Hepatocyte (in vitro differentiated cells): ENCODE data around the gene ERGIC2. TPM values are rescaled to one million over a fixed set of nuclear protein-coding genes. Genes with fewer than 3 reads are reported as not detected.
A peak's percentile ranks its signal among the peaks of the same experiment; 100 is the strongest.

Experiments
- DNase-seq: peaks from one replicate; pipeline ENCODE4 v3.0.0-alpha.2; 2016; ENCODE audit warnings: low spot score
- H2AFZ ChIP-seq: fragments of 200-600 bp; sonication (generic); 2 replicates; pipeline ENCODE4 v1.6.0; 2016; ENCODE audit warnings: antibody characterized with exemption, mild to moderate bottlenecking
- H3K27ac ChIP-seq: fragments of 200-600 bp; sonication (generic); 2 replicates; pipeline ENCODE4 v1.5.1; 2016; ENCODE audit warnings: mild to moderate bottlenecking
- H3K27me3 ChIP-seq: fragments of 200-600 bp; sonication (generic); 2 replicates; pipeline ENCODE4 v1.6.1; 2016
- H3K36me3 ChIP-seq: fragments of 200-600 bp; sonication (generic); replicated peaks from 2 replicates; pipeline ENCODE4 v1.5.1; 2016; ENCODE audit warnings: low read depth; ENCODE audit not compliant: insufficient read depth
- H3K4me1 ChIP-seq: fragments of 200-600 bp; sonication (generic); 2 replicates; pipeline ENCODE4 v1.5.1; 2016; ENCODE audit warnings: mild to moderate bottlenecking, moderate library complexity; ENCODE audit not compliant: insufficient read depth
- H3K4me2 ChIP-seq: fragments of 200-600 bp; sonication (generic); 2 replicates; pipeline ENCODE4 v1.6.0; 2016
- H3K4me3 ChIP-seq: fragments of 200-600 bp; sonication (generic); 2 replicates; pipeline ENCODE4 v1.5.1; 2016; ENCODE audit warnings: mild to moderate bottlenecking
- H3K79me2 ChIP-seq: fragments of 200-600 bp; sonication (generic); 2 replicates; pipeline ENCODE4 v1.6.0; 2017; ENCODE audit warnings: mild to moderate bottlenecking
- H3K9me2 ChIP-seq: fragments of 200-600 bp; sonication (generic); replicated peaks from 2 replicates; pipeline ENCODE4 v1.6.0; 2017; ENCODE audit warnings: mild to moderate bottlenecking; ENCODE audit not compliant: insufficient read depth
- H3K9me3 ChIP-seq: fragments of 200-600 bp; sonication (generic); 2 replicates; pipeline ENCODE4 v1.5.1; 2016; ENCODE audit warnings: low read depth, mild to moderate bottlenecking
- H4K20me1 ChIP-seq: fragments of 200-600 bp; sonication (generic); 2 replicates; pipeline ENCODE4 v1.6.0; 2016; ENCODE audit warnings: mild to moderate bottlenecking; ENCODE audit not compliant: insufficient read depth, poor library complexity, severe bottlenecking
- EZH2 ChIP-seq: fragments of 200-600 bp; sonication (generic); IDR thresholded peaks from 2 replicates; pipeline ENCODE4 v1.6.1; 2016; ENCODE audit warnings: antibody characterized with exemption, mild to moderate bottlenecking, borderline replicate concordance
- EZH2phosphoT487 ChIP-seq: fragments of 200-600 bp; sonication (generic); IDR thresholded peaks from one replicate; pipeline ENCODE4 v1.6.1; 2018; ENCODE audit warnings: antibody characterized with exemption, mild to moderate bottlenecking, low read depth, moderate library complexity; ENCODE audit not compliant: unreplicated experiment, severe bottlenecking
- WGBS: methylation state at CpG from one replicate; pipeline ENCODE4 v1.1.6; 2016; ENCODE audit warnings: low lambda C conversion rate; ENCODE audit errors: missing lambda C conversion rate; 5-methylcytosine and 5-hydroxymethylcytosine counted together
- polyA plus RNA-seq: library from polyadenylated mRNA; unstranded; fragments of >200 nt; fragmentation: Nextera tagmentation; extraction: Ambion mirVana; gene quantifications from 2 replicates; pipeline ENCODE4 v1.2.1, GENCODE V29; 2016
- total RNA-seq: library from RNA; depleted of rRNA; stranded (reverse); fragments of >200 nt; gene quantifications from 2 replicates; pipeline ENCODE4 v1.2.3, GENCODE V29; 2014
- TF ChIP-seq, protein P1 (sequence below): fragments of 200-600 bp; sonication (generic); IDR thresholded peaks from 2 replicates; pipeline ENCODE4 v1.5.1; 2016; ENCODE audit warnings: antibody characterized with exemption, mild to moderate bottlenecking; ENCODE audit not compliant: poor library complexity

Gene ERGIC2
- total and polyA plus RNA-seq, 2 experiments from 2014 or later: 68.7 to 122 TPM

DNA sequence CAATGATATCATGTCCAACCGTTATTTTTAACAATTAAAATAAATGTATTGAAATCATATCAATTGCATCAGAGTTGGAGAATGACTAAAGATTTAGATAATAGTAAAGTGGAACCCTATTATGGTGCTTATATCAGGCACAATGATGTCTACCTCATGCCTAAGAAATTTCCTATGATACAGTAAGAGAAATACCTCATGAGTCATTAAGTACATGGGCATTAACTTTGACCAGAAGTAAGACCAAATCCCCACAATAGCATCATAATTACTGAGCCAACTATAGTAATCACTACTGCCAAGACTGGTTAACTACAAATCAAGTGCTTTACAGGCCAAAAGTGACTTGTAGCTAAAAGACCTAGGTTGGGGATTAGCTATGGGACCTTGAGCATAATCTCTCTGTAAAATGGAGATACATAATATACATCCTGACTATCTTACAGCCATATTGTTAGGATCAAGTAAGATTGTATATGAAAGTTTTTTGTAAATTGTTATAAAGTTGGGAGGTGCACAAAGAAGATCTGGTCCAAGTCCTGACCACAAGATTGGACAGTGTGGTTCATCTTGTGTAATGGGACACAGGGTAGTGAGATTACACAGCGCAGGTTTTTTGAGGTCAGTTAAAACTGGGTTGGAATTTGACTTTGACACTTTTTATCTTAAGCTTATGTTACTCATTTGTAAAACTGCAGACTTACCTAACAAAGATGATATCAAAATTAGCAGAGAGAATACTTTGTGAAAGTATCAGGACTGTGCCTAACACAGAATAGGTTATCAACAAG is 60.5 kb downstream of the ERGIC2 start:
- TF ChIP-seq EZH2 (no peak), EZH2phosphoT487 (no peak)
- TF ChIP-seq, protein P1, sequence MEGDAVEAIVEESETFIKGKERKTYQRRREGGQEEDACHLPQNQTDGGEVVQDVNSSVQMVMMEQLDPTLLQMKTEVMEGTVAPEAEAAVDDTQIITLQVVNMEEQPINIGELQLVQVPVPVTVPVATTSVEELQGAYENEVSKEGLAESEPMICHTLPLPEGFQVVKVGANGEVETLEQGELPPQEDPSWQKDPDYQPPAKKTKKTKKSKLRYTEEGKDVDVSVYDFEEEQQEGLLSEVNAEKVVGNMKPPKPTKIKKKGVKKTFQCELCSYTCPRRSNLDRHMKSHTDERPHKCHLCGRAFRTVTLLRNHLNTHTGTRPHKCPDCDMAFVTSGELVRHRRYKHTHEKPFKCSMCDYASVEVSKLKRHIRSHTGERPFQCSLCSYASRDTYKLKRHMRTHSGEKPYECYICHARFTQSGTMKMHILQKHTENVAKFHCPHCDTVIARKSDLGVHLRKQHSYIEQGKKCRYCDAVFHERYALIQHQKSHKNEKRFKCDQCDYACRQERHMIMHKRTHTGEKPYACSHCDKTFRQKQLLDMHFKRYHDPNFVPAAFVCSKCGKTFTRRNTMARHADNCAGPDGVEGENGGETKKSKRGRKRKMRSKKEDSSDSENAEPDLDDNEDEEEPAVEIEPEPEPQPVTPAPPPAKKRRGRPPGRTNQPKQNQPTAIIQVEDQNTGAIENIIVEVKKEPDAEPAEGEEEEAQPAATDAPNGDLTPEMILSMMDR: no peak
- H3K9me3 ChIP-seq: no peaks in the 10 kb centered on the region
- DNase-seq: no peak
- H3K27me3 ChIP-seq: no peaks in the 10 kb centered on the region
- H3K36me3 ChIP-seq: no peaks in the 10 kb centered on the region
- WGBS: 92% methylated on average over 2 of the region's 2 CpGs
- no peak overlapping the region for H3K4me2 ChIP-seq
- H3K79me2 ChIP-seq: no peaks in the 10 kb centered on the region
- H3K9me2 ChIP-seq: no peaks in the 10 kb centered on the region
- no peak overlapping the region for H3K27ac ChIP-seq
- H3K4me3 ChIP-seq: no peak overlapping the region
- peaks cover 5% of the 10 kb centered on the region for H3K4me1 ChIP-seq
- H4K20me1 ChIP-seq: no peaks in the 10 kb centered on the region
- no peak overlapping the region for H2AFZ ChIP-seq

DNA sequence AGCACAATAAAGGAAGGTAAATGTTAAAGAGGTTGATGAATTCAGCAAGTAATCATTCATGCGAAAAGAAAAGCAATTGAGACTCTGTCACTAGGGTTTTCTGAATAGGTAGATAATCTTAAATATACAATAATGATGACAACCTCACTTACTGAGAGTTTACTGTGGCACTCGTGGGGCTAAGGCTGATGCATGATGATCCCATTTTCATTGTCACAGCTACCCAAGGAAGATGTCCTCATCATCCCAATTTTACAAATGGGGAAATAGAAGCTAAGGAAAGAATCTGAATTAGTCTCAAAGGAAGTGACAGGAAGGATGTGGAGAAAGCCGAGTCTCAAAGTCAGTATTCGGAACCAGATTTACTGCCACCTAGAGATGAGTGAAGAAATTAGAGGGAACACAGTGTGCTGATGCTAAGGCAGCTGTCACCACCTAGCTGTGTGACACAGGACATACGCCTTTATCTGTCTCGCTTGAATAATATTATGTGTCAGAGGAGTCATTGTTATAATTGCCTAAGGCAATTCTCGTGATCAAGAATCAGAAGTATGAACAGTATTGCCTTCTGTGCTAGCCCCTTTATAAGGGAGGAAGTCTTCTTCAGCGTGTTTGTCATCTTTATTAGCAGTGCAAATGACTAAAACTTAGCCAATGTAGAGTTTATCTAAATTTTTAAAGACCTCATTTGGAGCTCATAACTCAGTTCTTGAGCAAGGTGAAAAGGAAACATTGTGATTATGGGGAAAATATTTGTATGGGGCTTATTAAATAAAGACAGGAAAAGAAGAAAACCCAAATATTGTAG is 63.2 kb downstream of the ERGIC2 start:
- H3K4me3 ChIP-seq: no peak overlapping the region
- peak; percentile 71 for DNase-seq
- no peaks in the 10 kb centered on the region for H3K79me2 ChIP-seq
- no peaks in the 10 kb centered on the region for H3K27me3 ChIP-seq
- H3K9me2 ChIP-seq: no peaks in the 10 kb centered on the region
- H3K9me3 ChIP-seq: no peaks in the 10 kb centered on the region
- WGBS: 55% methylated on average over 8 of the region's 8 CpGs
- TF ChIP-seq, protein P1: peak; percentile 67
- TF ChIP-seq EZH2phosphoT487: no peak
- no peak for TF ChIP-seq EZH2
- no peak overlapping the region for H3K4me2 ChIP-seq
- peaks cover 5% of the 10 kb centered on the region for H3K4me1 ChIP-seq
- H3K36me3 ChIP-seq: no peaks in the 10 kb centered on the region
- no peaks in the 10 kb centered on the region for H4K20me1 ChIP-seq
- H3K27ac ChIP-seq: peak overlapping the region; percentile 7
- peak overlapping the region; percentile 17 for H2AFZ ChIP-seq

DNA sequence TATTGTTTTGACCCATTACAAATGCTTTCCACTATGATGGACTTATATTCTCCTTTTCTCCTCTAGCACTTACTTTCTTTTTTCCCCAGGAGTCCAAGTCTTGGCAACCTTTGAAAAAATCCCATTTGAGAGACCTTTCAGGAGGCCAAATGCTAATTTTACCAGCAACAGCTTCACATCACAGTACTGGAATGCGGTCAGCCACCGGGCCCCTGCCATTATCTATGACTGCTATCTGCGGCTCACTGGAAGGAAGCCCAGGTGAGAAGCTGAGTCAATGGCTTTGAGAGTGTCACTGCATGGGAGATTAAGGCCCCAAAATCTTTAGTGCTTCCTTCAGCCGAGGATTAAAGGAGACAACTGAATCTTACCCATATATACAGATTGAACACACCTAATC is 64.2 kb downstream of the ERGIC2 start:
- 35% methylated on average over 4 of the region's 4 CpGs for WGBS
- H3K4me1 ChIP-seq: peaks cover 5% of the 10 kb centered on the region
- H3K4me3 ChIP-seq: no peak overlapping the region
- H3K36me3 ChIP-seq: no peaks in the 10 kb centered on the region
- no peak overlapping the region for H2AFZ ChIP-seq
- H3K9me3 ChIP-seq: no peaks in the 10 kb centered on the region
- H3K4me2 ChIP-seq: no peak overlapping the region
- H3K79me2 ChIP-seq: no peaks in the 10 kb centered on the region
- DNase-seq: peak; percentile 9
- TF ChIP-seq EZH2phosphoT487: no peak
- TF ChIP-seq, protein P1: no peak
- no peak for TF ChIP-seq EZH2
- H3K9me2 ChIP-seq: no peaks in the 10 kb centered on the region
- no peaks in the 10 kb centered on the region for H3K27me3 ChIP-seq
- no peaks in the 10 kb centered on the region for H4K20me1 ChIP-seq
- no peak overlapping the region for H3K27ac ChIP-seq
